ENCODE results near the gene CEP126.

- TF ChIP-seq ZBTB10 (tag by site-specific recombination; IDR thresholded peaks at IDR 0.05) (no peak), CTCF (tag by site-specific recombination; IDR thresholded peaks at IDR 0.05) (no peak)
Measured at GRCh38 chr11:101944923-101945322, 30.1 kb downstream of the CEP126 start.

Data from HEK293 (cell line).